ENCODE measurements around the gene BACE1-AS. TPM values are rescaled to one million over a fixed set of nuclear protein-coding genes. Genes with fewer than 3 reads are reported as not detected.
"Not testable (repeated sequence)": the region's sequence is repeated elsewhere in the genome, so short reads cannot be mapped to it uniquely, and the experiment has no call there.

The BACE1-AS gene
- total and polyA plus RNA-seq, 9 donors: 5.1 to 20.3 (median 13.9) TPM

DNA sequence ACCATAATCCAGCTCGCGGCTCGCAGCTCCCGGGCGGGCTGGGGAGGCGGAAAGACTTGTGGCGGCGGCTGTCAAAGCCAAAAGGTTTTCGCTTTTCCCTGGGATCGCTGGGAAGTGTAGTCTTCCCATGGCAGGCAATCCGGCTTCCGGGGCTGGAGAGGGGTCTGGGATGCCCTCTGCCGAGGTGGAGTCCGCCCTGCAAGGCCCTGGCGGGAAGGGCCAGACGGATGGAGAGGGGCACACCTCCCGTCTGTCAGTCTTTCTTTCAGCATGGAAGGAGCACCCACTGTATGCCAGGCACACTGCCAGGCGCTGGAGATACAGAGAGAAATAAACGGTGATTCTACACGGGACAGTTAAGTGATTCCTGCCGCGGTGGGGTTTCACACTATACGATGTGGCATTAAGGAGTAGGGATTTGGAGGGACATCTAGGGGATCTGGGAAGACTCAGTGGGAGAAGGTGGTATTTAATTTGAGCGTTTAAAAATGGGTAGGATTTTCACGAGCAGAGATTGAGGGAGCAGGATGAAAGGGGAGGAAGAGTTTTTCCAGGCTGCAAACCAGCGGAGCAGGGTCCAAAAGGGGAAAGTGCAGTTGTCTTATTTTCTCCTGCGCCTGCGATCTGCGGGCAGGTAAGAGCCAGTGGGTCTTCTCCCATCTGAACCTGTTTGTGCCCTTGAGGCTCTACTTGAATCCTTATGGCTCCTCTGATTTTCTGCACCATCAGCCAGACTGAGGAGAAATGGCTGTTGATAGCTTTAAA lies 25.2 kb downstream of the BACE1-AS start, which contains the start of gene BACE1:
TSS of gene BACE1 (minus strand) at position 60 of the 765 bp plus-strand sequence. CDS start 461 bp downstream, outside the sequence.
- DNase-seq: peak; percentile 85 to 87 (median 86)
- Histone ChIP-seq H3K27me3 (no peaks in the 10 kb centered on the region), H3K27ac (peak within 1 kb of the TSS; percentile 28 to 42), H3K4me1 (ENCODE audit: insufficient read depth) (peaks cover 12% of the 10 kb centered on the region), H3K4me3 (peak within 1 kb of the TSS; percentile 62), H3K9me3 (no peaks in the 10 kb centered on the region), H3K36me3 (no peaks in the 10 kb centered on the region)
- intact Hi-C loops (cut with DNase I): loop anchor here in 2 of 4 donors (5.0 to 10.0 kb wide), 2 partner anchors 82 to 84 kb away; partner anchors contain the start of genes PCSK7 (in 2 of the 2) and RNF214 (in 2 of the 2)
- TF ChIP-seq, protein P1, sequence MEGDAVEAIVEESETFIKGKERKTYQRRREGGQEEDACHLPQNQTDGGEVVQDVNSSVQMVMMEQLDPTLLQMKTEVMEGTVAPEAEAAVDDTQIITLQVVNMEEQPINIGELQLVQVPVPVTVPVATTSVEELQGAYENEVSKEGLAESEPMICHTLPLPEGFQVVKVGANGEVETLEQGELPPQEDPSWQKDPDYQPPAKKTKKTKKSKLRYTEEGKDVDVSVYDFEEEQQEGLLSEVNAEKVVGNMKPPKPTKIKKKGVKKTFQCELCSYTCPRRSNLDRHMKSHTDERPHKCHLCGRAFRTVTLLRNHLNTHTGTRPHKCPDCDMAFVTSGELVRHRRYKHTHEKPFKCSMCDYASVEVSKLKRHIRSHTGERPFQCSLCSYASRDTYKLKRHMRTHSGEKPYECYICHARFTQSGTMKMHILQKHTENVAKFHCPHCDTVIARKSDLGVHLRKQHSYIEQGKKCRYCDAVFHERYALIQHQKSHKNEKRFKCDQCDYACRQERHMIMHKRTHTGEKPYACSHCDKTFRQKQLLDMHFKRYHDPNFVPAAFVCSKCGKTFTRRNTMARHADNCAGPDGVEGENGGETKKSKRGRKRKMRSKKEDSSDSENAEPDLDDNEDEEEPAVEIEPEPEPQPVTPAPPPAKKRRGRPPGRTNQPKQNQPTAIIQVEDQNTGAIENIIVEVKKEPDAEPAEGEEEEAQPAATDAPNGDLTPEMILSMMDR (IDR thresholded peaks at IDR 0.05): peak in 2 of 3 donors; percentile 40 to 59
- TF ChIP-seq EP300 (IDR thresholded peaks at IDR 0.05) (no peak), POLR2A (IDR thresholded peaks at IDR 0.05) (peak; percentile 37)
- 4 to 5% (median 4%) methylated on average over 28 to 29 of the region's 29 CpGs for WGBS, 3 donors

DNA sequence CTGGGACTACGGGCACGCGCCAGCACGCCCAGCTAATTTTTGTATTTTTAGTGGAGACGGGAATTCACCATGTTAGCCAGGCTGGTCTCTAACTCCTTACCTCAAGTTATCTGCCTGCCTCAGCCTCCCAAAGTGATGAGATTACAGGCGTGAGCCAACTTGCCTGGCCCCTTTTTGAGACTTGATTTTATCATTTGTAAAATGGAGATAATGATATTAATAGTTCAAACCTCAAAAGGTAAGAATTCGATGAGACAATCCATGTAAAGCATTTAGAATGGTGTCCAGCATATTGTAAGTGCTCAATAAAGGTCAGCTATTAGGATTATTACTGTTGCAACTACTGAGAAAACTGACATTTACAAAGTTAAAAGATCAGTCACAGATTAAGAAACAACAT lies 27.6 kb downstream of the BACE1-AS start:
- TF ChIP-seq EP300 (IDR thresholded peaks at IDR 0.05): no peak
- no peak for TF ChIP-seq POLR2A (IDR thresholded peaks at IDR 0.05)
- TF ChIP-seq, protein P1 (IDR thresholded peaks at IDR 0.05): no peak
- Histone ChIP-seq H3K36me3 (no peaks in the 10 kb centered on the region), H3K27ac (no peak overlapping the region), H3K27me3 (no peaks in the 10 kb centered on the region), H3K4me1 (ENCODE audit: insufficient read depth) (peaks cover 12% of the 10 kb centered on the region), H3K9me3 (no peaks in the 10 kb centered on the region), H3K4me3 (no peak overlapping the region)
- DNase-seq: peak in 1 of 5 donors; percentile 17
- 81 to 86% (median 83%) methylated on average over 7 of the region's 7 CpGs for WGBS, 3 donors
- intact Hi-C loops (cut with DNase I): loop anchor here in 2 of 4 donors (5.0 to 10.0 kb wide), 2 partner anchors 84 to 86 kb away; partner anchors contain the start of genes PCSK7 (in 2 of the 2) and RNF214 (in 2 of the 2)

DNA sequence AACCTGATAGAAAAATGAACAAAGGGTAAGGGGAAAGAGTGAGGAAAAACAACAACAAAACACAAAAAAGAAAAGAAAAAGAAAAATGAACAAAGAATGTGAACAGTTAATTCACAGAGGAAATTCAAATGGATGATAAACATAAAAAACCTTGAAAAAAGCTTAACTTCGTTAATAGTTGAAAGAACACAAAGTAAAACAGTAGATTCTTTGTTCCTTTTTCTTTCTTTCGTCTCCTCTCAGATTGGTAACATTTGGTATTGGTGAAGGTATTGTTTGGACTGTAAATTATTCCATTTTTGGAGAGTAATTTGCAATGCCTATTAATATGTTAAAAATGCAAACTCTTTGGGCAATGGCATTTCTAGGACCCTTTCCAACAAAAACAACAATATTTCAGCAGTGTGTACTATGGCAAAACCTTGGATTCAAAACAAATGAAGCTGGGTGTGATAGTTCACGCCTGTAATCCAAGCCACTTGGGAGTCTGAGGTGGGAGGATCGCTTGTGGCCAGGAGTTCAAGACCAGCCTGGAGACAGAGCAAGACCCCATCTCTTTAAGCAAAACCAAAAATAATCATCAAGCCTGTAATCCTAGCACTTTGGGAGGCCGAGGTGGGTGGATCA lies 28.2 kb downstream of the BACE1-AS start:
- Histone ChIP-seq H3K9me3 (no peaks in the 10 kb centered on the region), H3K4me1 (ENCODE audit: insufficient read depth) (peaks cover 12% of the 10 kb centered on the region), H3K27me3 (no peaks in the 10 kb centered on the region), H3K36me3 (no peaks in the 10 kb centered on the region), H3K27ac (no peak overlapping the region), H3K4me3 (no peak overlapping the region)
- TF ChIP-seq EP300 (IDR thresholded peaks at IDR 0.05): no peak
- TF ChIP-seq, protein P1 (IDR thresholded peaks at IDR 0.05): no peak
- no peak for TF ChIP-seq POLR2A (IDR thresholded peaks at IDR 0.05)
- peak in 1 of 5 donors; percentile 31 for DNase-seq
- intact Hi-C loops (cut with DNase I): loop anchor here in 2 of 4 donors (5.0 to 10.0 kb wide), 2 partner anchors 85 to 87 kb away; partner anchors contain the start of genes PCSK7 (in 2 of the 2) and RNF214 (in 2 of the 2)
- WGBS, 3 donors: 9 to 25% (median 10%) methylated on average over 5 of the region's 5 CpGs

DNA sequence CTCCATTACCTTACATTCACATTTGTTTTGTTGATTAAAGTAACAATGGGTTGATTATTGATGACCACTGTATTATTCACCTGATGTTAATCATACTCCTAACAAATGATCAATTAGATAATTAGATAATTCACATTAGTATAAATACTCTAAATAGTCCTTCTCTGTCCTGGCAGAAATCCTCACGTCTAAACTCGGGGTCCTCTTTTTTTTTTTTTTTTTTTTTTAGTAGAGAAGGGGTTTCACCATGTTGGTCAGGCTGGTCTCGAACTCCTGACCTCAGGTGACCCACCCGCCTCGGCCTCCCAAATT lies 36.1 kb downstream of the BACE1-AS start:
- peak overlapping the region; percentile 90 for H3K4me3 ChIP-seq
- H3K27ac ChIP-seq: peak overlapping the region in 1 of 2 donors; percentile 79
- not testable (repeated sequence) for H3K36me3 ChIP-seq; H3K4me1 ChIP-seq (ENCODE audit: insufficient read depth); H3K27me3 ChIP-seq; DNase-seq; H3K9me3 ChIP-seq
- intact Hi-C loops (cut with DNase I): loop anchor here in 1 of 4 donors (5.0 kb wide), 1 partner anchor 95 kb away; the partner anchor contains the start of genes PCSK7 and RNF214
- 5 to 10% (median 8%) methylated on average over 5 of the region's 5 CpGs for WGBS, 3 donors

Measured in ovary (tissue), 9 donors.